Measurements from ENCODE around the gene AVPR1B.

DNA sequence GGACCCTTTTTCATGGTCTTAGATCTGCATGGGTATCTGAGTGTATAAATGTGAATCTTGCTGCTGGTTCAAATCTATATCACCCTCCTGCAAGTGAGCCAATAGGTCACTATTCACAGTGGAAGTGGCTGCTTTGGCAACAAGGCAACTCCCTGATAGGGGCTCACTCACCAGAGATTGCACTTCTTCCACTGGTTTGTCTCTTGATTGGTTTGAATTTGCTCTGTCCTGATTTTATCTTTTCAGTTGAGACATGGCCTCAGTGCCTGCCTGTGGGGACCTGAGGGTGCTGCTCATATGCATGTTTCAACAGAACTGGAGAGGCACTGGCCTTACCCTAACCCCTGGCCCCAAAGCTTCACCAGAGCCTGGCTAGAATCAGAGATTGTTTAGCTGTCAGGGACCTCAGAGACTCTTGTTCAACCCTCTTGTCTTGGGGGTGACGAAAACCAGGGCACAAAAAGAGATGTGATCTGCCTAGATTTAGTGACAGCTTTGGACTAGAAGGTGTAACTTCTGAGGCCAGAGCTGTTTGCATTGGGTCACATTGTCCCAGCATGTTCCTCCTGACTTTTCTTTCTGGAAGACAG lies 16.9 kb downstream of the AVPR1B start:
- TF ChIP-seq, protein P1, sequence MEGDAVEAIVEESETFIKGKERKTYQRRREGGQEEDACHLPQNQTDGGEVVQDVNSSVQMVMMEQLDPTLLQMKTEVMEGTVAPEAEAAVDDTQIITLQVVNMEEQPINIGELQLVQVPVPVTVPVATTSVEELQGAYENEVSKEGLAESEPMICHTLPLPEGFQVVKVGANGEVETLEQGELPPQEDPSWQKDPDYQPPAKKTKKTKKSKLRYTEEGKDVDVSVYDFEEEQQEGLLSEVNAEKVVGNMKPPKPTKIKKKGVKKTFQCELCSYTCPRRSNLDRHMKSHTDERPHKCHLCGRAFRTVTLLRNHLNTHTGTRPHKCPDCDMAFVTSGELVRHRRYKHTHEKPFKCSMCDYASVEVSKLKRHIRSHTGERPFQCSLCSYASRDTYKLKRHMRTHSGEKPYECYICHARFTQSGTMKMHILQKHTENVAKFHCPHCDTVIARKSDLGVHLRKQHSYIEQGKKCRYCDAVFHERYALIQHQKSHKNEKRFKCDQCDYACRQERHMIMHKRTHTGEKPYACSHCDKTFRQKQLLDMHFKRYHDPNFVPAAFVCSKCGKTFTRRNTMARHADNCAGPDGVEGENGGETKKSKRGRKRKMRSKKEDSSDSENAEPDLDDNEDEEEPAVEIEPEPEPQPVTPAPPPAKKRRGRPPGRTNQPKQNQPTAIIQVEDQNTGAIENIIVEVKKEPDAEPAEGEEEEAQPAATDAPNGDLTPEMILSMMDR (optimal IDR thresholded peaks at IDR 0.05 in 1 of 3, IDR thresholded peaks at IDR 0.05 in 1 of 3, conservative IDR thresholded peaks at IDR 0.05 in 1 of 3; ENCODE audit: extremely low read depth in 1 of 3, insufficient read depth in 2 of 3, low read length in 3 of 3): no peak
- no peak for TF ChIP-seq EZH2 (IDR thresholded peaks at IDR 0.05; ENCODE audit: low read length)
